ENCODE data around the gene SYT6. TPM values are rescaled to one million over a fixed set of nuclear protein-coding genes. Genes with fewer than 3 reads are reported as not detected.
A peak's percentile ranks its signal among the peaks of the same experiment; 100 is the strongest.

SYT6 gene, protein sequence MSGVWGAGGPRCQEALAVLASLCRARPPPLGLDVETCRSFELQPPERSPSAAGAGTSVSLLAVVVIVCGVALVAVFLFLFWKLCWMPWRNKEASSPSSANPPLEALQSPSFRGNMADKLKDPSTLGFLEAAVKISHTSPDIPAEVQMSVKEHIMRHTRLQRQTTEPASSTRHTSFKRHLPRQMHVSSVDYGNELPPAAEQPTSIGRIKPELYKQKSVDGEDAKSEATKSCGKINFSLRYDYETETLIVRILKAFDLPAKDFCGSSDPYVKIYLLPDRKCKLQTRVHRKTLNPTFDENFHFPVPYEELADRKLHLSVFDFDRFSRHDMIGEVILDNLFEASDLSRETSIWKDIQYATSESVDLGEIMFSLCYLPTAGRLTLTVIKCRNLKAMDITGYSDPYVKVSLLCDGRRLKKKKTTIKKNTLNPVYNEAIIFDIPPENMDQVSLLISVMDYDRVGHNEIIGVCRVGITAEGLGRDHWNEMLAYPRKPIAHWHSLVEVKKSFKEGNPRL
- not detected in 2 replicates for total RNA-seq
- long read RNA-seq: 0 reads

DNA sequence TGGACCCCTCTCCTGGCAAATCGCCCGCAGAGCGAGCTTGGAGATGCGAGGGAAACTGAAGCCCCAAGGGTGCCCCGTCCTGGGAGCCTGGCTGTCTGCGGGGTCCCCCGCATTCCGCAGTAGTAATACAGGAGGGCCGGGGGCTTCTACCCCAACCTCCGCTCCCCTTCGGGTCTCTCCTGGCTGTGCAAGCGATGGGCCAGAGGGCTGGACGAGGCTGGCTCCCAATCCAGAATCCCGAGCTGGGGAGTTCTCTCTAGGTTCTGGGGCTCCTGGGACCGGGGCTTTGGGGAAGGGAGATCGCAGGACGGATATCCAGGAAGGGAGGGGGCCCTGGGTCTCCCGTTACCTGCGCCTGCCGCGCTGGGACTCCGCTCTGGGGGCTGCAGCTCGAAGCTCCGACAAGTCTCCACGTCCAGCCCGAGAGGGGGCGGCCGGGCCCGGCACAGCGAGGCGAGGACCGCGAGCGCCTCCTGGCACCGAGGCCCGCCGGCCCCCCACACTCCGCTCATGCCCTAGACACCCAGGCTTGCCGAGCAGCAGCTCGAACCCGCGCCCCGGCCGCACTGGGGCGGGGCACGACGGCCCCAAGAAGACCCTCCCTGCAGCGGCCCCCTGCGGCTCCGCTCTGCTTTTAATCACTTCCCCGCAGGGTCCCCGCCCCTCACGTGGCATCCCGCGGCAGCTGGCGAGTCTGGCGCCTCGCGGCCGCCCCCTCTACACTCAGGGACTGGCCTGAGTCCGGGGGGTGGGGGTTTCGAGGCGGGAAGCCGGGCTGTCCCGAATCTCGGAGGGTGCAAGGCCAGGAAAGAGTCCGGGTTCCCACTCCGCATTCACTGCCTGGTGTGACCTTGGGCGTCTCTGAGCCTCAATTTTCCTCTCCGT lies at the start of gene SYT6:
Gene SYT6, minus strand, starts transcription at position 609 of the 885 bp plus-strand sequence. Its CDS starts 97 bp downstream, at position 512.
- TF ChIP-seq, protein P1, sequence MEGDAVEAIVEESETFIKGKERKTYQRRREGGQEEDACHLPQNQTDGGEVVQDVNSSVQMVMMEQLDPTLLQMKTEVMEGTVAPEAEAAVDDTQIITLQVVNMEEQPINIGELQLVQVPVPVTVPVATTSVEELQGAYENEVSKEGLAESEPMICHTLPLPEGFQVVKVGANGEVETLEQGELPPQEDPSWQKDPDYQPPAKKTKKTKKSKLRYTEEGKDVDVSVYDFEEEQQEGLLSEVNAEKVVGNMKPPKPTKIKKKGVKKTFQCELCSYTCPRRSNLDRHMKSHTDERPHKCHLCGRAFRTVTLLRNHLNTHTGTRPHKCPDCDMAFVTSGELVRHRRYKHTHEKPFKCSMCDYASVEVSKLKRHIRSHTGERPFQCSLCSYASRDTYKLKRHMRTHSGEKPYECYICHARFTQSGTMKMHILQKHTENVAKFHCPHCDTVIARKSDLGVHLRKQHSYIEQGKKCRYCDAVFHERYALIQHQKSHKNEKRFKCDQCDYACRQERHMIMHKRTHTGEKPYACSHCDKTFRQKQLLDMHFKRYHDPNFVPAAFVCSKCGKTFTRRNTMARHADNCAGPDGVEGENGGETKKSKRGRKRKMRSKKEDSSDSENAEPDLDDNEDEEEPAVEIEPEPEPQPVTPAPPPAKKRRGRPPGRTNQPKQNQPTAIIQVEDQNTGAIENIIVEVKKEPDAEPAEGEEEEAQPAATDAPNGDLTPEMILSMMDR (IDR thresholded peaks at IDR 0.05): peak; percentile 27
- Mint-ChIP-seq H3K9me3 (ENCODE audit: unreplicated experiment) (no peaks in the 10 kb centered on the region), H3K4me1 (ENCODE audit: unreplicated experiment) (peaks cover 19% of the 10 kb centered on the region), H3K36me3 (ENCODE audit: unreplicated experiment) (peaks cover 2% of the 10 kb centered on the region), H3K4me3 (ENCODE audit: unreplicated experiment) (peak within 1 kb of the TSS; percentile 54), H3K27ac (ENCODE audit: unreplicated experiment) (no peak within 1 kb of the TSS), H3K27me3 (ENCODE audit: unreplicated experiment) (peaks cover 80% of the 10 kb centered on the region)
- DNase-seq (ENCODE audit: extremely low spot score, unreplicated experiment): no peak

DNA sequence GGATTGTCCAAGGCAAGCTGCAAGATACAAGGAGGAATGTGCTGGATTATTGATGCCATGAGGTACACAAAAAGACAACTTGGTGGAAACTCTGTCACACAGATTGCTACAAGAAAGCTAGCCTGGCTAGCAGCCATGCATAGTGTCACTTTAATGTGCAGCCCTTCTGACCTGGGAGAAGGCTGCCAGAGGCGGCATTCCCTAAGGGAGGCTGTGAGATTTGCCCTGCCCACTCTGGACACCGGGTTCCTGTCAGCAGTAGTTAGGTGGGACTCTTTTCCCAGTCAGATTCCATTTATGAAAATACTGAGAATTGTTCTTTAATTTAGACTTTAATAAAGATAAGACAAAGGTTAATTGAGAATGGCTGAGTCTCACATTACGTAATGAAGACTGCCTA lies 47.8 kb upstream of the SYT6 start:
- Mint-ChIP-seq H3K9me3 (ENCODE audit: unreplicated experiment) (no peaks in the 10 kb centered on the region), H3K36me3 (ENCODE audit: unreplicated experiment) (no peaks in the 10 kb centered on the region), H3K4me1 (ENCODE audit: unreplicated experiment) (no peaks in the 10 kb centered on the region), H3K27ac (ENCODE audit: unreplicated experiment) (no peak overlapping the region), H3K27me3 (ENCODE audit: unreplicated experiment) (peaks cover 34% of the 10 kb centered on the region), H3K4me3 (ENCODE audit: unreplicated experiment) (no peak overlapping the region)
- DNase-seq (ENCODE audit: extremely low spot score, unreplicated experiment): no peak
- TF ChIP-seq, protein P1 (IDR thresholded peaks at IDR 0.05): no peak

DNA sequence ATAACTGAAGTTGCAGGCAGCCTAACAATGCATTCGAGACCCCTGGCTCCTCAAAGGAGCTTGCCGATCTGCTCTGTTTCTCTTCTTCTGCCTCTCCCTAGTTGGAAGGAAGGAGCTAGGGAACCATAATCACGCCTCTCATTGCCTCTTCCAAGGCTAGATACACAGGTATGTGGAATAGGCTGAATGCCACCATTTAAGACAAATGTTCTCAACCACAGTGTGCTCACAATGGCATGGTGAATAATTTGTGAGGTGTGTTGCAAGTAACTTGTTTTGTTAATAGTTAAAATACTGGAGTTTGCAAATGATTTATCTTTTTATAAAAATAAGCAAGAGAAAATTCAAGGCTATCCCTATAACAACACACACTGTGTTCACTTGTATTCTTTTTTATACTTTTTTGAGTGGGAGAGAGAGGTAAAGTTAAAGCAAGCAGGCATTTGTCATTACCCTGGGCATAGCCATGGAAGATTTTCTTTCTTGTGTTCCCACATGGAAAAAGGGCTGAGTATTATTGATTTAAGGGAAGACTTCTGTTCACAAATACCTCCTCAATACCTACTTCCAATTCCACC lies 45.4 kb upstream of the SYT6 start:
- no peak overlapping the region for H3K27ac Mint-ChIP-seq (ENCODE audit: unreplicated experiment)
- peaks cover 44% of the 10 kb centered on the region for H3K27me3 Mint-ChIP-seq (ENCODE audit: unreplicated experiment)
- H3K4me3 Mint-ChIP-seq (ENCODE audit: unreplicated experiment): no peak overlapping the region
- DNase-seq (ENCODE audit: extremely low spot score, unreplicated experiment): no peak
- no peaks in the 10 kb centered on the region for H3K4me1 Mint-ChIP-seq (ENCODE audit: unreplicated experiment)
- TF ChIP-seq, protein P1 (IDR thresholded peaks at IDR 0.05): no peak
- H3K36me3 Mint-ChIP-seq (ENCODE audit: unreplicated experiment): no peaks in the 10 kb centered on the region
- H3K9me3 Mint-ChIP-seq (ENCODE audit: unreplicated experiment): no peaks in the 10 kb centered on the region

DNA sequence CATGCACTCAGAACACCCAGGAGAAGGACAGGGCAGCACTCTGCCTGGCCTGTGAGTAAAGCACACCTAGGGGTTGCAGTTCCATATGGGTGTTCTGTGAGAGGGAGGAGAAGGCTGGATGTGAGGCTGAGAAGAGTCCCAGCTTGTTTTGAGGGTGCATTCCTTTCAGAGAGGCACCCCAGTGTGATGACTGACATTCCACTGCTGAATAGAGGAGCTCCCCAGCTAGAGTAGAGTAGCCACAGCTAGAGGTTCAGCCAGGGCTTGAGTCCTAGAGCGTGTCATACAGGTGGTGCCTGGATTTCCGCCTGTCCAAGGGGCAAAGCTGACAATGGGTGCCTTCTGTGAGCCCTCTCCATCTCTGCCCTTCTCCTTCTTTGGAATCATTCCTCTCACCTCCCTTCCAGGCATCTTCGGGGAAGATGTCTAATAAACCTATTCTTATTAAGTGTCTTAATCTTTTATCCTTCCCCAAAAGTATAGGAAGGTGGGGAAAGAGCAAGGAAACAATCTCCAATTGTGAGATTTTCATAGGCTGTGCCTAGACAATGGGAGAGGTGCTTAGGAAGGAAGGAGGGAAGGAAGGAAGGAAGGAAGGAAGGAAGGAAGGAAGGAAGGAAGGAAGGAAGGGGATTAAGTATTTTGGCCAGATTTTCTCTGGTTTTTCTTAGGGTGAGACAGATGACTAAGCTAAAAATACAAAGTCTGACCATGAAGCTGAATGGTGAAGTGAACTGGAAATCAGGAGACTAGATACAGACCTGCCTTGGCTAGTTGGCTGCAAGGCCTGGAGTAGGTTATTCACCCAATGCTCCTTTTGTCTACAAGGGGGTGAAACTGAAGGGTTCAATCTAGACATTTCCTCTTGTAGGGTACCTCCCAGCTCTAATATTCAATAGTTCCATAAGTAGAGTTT lies 43.6 kb upstream of the SYT6 start:
- Mint-ChIP-seq H3K27me3 (ENCODE audit: unreplicated experiment) (peaks cover 43% of the 10 kb centered on the region), H3K27ac (ENCODE audit: unreplicated experiment) (no peak overlapping the region), H3K4me1 (ENCODE audit: unreplicated experiment) (no peaks in the 10 kb centered on the region), H3K4me3 (ENCODE audit: unreplicated experiment) (no peak overlapping the region), H3K9me3 (ENCODE audit: unreplicated experiment) (no peaks in the 10 kb centered on the region), H3K36me3 (ENCODE audit: unreplicated experiment) (no peaks in the 10 kb centered on the region)
- no peak for DNase-seq (ENCODE audit: extremely low spot score, unreplicated experiment)
- TF ChIP-seq, protein P1 (IDR thresholded peaks at IDR 0.05): no peak

Data from osteocyte (in vitro differentiated cells).